Endodermal cell (in vitro differentiated cells): ENCODE results near the gene TNFSF10. TPM values are rescaled to one million over a fixed set of nuclear protein-coding genes. Genes with fewer than 3 reads are reported as not detected.

ENCODE experiments used
- DNase-seq: peaks from one replicate; pipeline ENCODE4 v3.0.0-alpha.2; 2017
- H3K27ac ChIP-seq: 2 replicates; pipeline ENCODE4 v1.5.1; 2013; ENCODE audit warnings: mild to moderate bottlenecking, low read depth, low read length, moderate library complexity
- H3K27me3 ChIP-seq: 2 replicates; pipeline ENCODE4 v1.6.1; 2013; ENCODE audit warnings: mild to moderate bottlenecking, low read length, moderate library complexity; ENCODE audit not compliant: insufficient read depth, control insufficient read depth, poor library complexity, severe bottlenecking
- H3K36me3 ChIP-seq: 2 replicates; pipeline ENCODE4 v1.7.0; 2013; ENCODE audit warnings: mild to moderate bottlenecking, low read length, moderate library complexity; ENCODE audit not compliant: control insufficient read depth, insufficient read depth
- H3K4me1 ChIP-seq: one replicate; pipeline ENCODE4 v1.7.0; 2013; ENCODE audit warnings: low read length; ENCODE audit not compliant: control insufficient read depth, insufficient read depth
- H3K4me3 ChIP-seq: 2 replicates; pipeline ENCODE4 v1.5.1; 2013; ENCODE audit warnings: mild to moderate bottlenecking, low read length, moderate library complexity
- H3K9ac ChIP-seq: 2 replicates; pipeline ENCODE4 v1.6.1; 2013; ENCODE audit warnings: mild to moderate bottlenecking, low read length, moderate library complexity; ENCODE audit not compliant: poor library complexity, severe bottlenecking; ENCODE audit errors: extremely low read depth
- H3K9me3 ChIP-seq: 2 replicates; pipeline ENCODE4 v1.6.1; 2013; ENCODE audit warnings: mild to moderate bottlenecking, low read length, moderate library complexity; ENCODE audit not compliant: control insufficient read depth
- H3K27ac Mint-ChIP-seq: 2 replicates; pipeline ENCODE4 v1.8.0; 2020; ENCODE audit warnings: mixed read lengths
- H3K27me3 Mint-ChIP-seq: 2 replicates; pipeline ENCODE4 v1.8.0; 2021; ENCODE audit warnings: mild to moderate bottlenecking, mixed read lengths; ENCODE audit not compliant: insufficient read depth
- H3K36me3 Mint-ChIP-seq: 2 replicates; pipeline ENCODE4 v1.8.0; 2020; ENCODE audit warnings: low read depth, mixed read lengths
- H3K4me1 Mint-ChIP-seq: 2 replicates; pipeline ENCODE4 v1.8.0; 2020; ENCODE audit warnings: mixed read lengths
- H3K4me3 Mint-ChIP-seq: 2 replicates; pipeline ENCODE4 v1.8.0; 2020; ENCODE audit warnings: mild to moderate bottlenecking, moderate library complexity, mixed read lengths
- H3K9me3 Mint-ChIP-seq: 2 replicates; pipeline ENCODE4 v1.8.0; 2020; ENCODE audit warnings: mild to moderate bottlenecking, mixed read lengths
- WGBS, 2 experiments: methylation state at CpG; one replicate each; pipeline versions ENCODE4 v1.1.5 to v1.1.7; 2013; ENCODE audit warnings: missing lambda C conversion rate in 2 of 2, mixed read lengths in 1 of 2; ENCODE audit not compliant: insufficient coverage in 1 of 2, insufficient read length in 1 of 2; 5-methylcytosine and 5-hydroxymethylcytosine counted together
- total RNA-seq, 2 donors: library from RNA; stranded (reverse); fragmentation: NEBNext Ultra II Directional in 1 of 2; extraction: Animal tissue kit (Norgen Biotek cat#: 25700) in 1 of 2; gene quantifications; 2 replicates in 1 of 2; 3 replicates in 1 of 2; pipeline ENCODE4 v1.2.1, GENCODE V29; 2021
- TF ChIP-seq, protein P1 (sequence below): fragments of 200-600 bp; sonication (generic); conservative IDR thresholded peaks from 2 replicates; pipeline ENCODE4 v1.5.0; 2021; ENCODE audit warnings: antibody characterized with exemption, mild to moderate bottlenecking

Gene TNFSF10
- total RNA-seq, 2 donors from 2014 or later: 0.51 TPM; not detected in 1

DNA sequence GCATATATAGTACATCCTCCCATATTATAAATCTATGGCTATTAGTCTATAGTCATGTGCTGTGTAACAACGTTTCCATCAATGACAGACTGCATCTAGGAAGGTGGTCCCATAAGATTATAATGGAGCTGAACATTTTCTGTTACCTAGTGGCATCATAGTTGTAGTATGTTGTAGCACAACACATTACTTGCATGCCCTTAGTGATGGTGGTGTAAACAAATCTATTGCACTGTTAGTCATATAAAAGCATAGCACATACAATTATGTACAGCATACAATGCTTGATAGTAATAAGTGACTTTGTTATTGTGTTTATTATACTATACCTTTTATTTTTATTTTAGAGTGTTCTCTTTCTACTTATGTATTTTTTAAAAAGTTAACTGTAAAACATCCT lies 37.4 kb upstream of the TNFSF10 start:
- H3K4me1 Mint-ChIP-seq: peaks cover 11% of the 10 kb centered on the region
- H3K27ac Mint-ChIP-seq: no peak overlapping the region
- DNase-seq: no peak
- no peaks in the 10 kb centered on the region for H3K9me3 ChIP-seq
- no peak overlapping the region for H3K4me3 Mint-ChIP-seq
- TF ChIP-seq, protein P1, sequence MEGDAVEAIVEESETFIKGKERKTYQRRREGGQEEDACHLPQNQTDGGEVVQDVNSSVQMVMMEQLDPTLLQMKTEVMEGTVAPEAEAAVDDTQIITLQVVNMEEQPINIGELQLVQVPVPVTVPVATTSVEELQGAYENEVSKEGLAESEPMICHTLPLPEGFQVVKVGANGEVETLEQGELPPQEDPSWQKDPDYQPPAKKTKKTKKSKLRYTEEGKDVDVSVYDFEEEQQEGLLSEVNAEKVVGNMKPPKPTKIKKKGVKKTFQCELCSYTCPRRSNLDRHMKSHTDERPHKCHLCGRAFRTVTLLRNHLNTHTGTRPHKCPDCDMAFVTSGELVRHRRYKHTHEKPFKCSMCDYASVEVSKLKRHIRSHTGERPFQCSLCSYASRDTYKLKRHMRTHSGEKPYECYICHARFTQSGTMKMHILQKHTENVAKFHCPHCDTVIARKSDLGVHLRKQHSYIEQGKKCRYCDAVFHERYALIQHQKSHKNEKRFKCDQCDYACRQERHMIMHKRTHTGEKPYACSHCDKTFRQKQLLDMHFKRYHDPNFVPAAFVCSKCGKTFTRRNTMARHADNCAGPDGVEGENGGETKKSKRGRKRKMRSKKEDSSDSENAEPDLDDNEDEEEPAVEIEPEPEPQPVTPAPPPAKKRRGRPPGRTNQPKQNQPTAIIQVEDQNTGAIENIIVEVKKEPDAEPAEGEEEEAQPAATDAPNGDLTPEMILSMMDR: no peak
- H3K36me3 Mint-ChIP-seq: no peaks in the 10 kb centered on the region
- H3K4me1 ChIP-seq: no peaks in the 10 kb centered on the region
- no peaks in the 10 kb centered on the region for H3K27me3 Mint-ChIP-seq
- H3K27me3 ChIP-seq: no peaks in the 10 kb centered on the region
- no peak overlapping the region for H3K4me3 ChIP-seq
- H3K9me3 Mint-ChIP-seq: no peaks in the 10 kb centered on the region
- no peak overlapping the region for H3K9ac ChIP-seq
- H3K27ac ChIP-seq: no peak overlapping the region
- 71% methylated on average over 1 of the region's 1 CpG; no CpG with 5 or more reads in 1 of the 2 experiments for WGBS, 2 experiments
- no peaks in the 10 kb centered on the region for H3K36me3 ChIP-seq

DNA sequence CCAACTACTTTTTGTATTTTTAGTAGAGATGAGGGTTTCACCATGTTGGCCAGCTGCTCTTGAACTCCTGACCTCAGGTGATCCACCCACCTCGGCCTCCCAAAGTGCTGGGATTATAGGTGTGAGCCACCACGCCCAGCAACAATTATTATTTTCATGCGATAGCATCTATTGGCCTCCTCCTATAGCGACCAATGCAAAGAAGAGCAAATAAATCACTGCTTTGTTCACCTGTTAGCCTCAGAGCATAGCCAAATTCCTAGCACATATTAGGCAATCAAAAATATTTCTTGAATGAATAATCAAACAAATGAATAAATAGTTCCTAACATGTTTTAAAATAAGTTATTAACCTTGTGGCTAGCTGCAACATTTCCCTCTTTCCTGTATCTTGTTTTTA lies 36.8 kb upstream of the TNFSF10 start:
- TF ChIP-seq, protein P1: no peak
- Mint-ChIP-seq H3K9me3 (no peaks in the 10 kb centered on the region), H3K4me3 (no peak overlapping the region), H3K4me1 (peaks cover 11% of the 10 kb centered on the region), H3K27ac (no peak overlapping the region), H3K36me3 (no peaks in the 10 kb centered on the region), H3K27me3 (no peaks in the 10 kb centered on the region)
- Histone ChIP-seq H3K27me3 (no peaks in the 10 kb centered on the region), H3K4me3 (no peak overlapping the region), H3K27ac (no peak overlapping the region), H3K9ac (no peak overlapping the region), H3K4me1 (no peaks in the 10 kb centered on the region), H3K36me3 (no peaks in the 10 kb centered on the region), H3K9me3 (no peaks in the 10 kb centered on the region)
- WGBS, 2 experiments: 89 to 100% methylated on average over 2 to 4 of the region's 4 CpGs
- DNase-seq: no peak

DNA sequence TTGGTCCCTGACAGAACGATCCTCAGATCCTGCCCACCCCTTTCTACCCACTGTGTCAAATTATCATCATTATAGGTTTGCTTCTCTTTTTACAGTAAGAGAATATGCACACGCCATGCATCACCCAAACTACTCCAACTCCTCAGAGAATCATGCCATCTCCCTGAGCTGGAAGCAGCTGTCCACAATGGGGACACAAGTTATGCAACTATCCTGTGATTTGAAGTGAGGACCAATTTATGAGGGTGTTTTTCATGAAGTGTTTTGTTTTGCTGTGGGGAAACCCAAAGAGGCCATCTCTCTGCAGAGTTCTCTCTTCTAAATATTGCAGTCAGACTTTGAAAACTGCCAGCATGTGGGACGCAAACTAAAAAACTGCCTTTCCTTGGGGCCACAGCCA lies 35.8 kb upstream of the TNFSF10 start:
- Mint-ChIP-seq H3K9me3 (no peaks in the 10 kb centered on the region), H3K4me3 (no peak overlapping the region), H3K36me3 (no peaks in the 10 kb centered on the region), H3K27me3 (no peaks in the 10 kb centered on the region), H3K4me1 (peaks cover 10% of the 10 kb centered on the region), H3K27ac (no peak overlapping the region)
- H3K27ac ChIP-seq: no peak overlapping the region
- H3K9me3 ChIP-seq: no peaks in the 10 kb centered on the region
- WGBS, 2 experiments: 80 to 95% methylated on average over 1 to 3 of the region's 3 CpGs
- no peak overlapping the region for H3K9ac ChIP-seq
- no peak for DNase-seq
- H3K4me3 ChIP-seq: no peak overlapping the region
- TF ChIP-seq, protein P1: no peak
- no peaks in the 10 kb centered on the region for H3K27me3 ChIP-seq
- H3K36me3 ChIP-seq: no peaks in the 10 kb centered on the region
- H3K4me1 ChIP-seq: no peaks in the 10 kb centered on the region
